8988T (cell line): ENCODE measurements around the gene TAF6L.
"Not testable (repeated sequence)": the region's sequence is repeated elsewhere in the genome, so short reads cannot be mapped to it uniquely, and the experiment has no call there.

Experiments
- DNase-seq: peaks from one replicate; pipeline ENCODE4 v3.0.0; 2011

TAF6L gene

DNA sequence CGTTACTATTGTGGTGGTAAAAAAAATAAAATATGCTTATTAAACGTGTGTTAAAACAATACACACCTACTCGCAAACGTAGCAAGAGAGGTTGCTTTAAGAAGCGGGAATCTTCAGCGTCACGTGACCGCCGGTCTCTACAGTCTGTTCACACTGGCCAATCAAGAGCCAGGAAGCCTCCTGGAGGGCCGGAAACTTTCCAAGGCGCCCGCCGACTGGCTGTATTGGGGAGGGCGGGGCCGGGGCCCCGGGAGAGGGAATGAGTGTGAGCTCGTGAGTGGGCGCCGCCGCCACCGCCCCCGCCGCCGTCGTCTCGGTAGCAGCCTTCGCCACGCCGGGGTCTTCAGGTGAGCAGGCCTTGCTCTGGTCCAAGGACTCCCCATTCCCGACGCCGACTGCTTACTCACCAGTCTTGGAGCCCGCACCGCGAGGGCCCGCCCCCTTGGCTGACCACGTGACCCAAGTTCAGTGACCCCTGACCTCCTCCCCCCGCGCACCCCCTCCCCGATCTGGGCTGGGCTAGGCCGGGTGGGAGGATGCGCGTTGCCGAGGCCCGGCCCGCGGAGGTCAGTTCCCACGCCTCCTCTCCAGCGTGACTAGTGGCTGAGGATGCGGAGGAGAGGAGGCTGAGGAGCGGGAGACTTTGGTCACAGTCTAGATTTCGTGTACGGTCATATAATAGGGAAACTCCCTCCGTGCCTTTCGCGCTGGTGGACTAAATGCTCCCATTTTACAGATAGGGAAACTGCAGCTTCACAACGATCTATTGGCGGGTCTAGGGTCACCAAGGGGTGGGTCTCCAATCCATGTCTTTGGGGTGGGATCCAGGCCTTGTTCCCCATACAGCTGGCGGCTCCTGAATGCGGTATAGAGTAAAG, at the start of gene TAF6L:
Gene TAF6L, plus strand, starts transcription at position 253 of the 878 bp plus-strand sequence. CDS start 4,388 bp downstream, outside the sequence.
- DNase-seq, result peak; percentile 88

GRCh38 chr11:62721994-62722393, 49.2 kb upstream of the TAF6L start:
- DNase-seq, result peak; percentile 53

DNA sequence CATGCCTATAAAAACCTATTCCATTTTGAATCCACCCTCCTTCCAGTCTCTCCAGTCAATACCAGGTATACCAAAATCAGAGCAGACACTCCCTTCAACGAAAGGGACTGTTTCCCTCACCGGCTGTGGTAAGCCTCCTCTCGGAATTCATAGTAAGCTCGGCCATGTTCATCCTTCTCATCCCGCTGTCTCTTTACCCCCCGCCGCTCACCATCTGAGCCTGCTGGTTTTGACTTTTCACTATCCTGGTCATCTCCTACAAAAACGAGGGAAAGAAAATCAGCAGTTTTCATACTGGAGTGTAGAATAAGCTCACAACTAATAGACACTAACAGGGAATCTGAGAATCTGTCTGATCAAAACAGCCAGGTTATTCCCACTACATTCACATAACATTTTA, 47.0 kb upstream of the TAF6L start:
- DNase-seq, result no peak

GRCh38 chr11:62725646-62726045, 45.5 kb upstream of the TAF6L start:
- DNase-seq, result no peak

DNA sequence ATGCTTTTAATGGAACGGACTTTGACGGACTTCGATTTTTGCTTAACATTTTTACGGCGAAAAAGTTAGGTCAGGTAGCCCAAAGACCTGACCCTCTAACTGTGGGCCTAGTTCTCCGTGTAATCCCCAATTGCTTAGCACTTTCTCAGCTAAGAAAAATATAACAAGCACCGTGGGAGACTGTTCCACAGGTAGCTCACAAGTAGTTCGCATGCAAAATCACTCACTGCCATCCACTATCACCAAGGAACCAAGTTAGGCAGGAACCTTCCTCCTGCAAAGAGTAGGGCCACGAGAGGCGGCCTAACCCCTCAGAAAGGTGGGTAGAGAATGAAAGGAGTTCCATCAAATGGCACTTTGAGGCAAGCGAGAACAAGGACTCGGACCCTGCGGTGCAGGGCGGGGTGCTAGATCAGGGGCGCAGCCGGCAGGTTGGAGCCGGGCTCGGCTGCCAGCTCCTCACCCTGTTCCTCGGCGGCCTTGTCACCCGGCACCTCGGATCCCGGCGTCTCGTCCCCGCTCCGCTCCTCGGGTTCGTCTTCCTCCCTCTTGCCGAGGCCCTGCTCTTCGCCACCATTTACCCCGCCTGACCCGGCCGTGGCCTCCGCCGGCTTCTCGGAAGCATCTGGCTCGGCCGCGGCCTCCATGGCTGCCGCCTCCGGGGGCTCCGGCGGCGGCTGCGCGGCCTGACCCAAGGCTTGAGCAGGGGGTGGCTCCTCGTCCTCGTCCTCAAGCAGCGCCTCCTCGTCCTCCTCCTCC, 44.9 kb upstream of the TAF6L start:
- no peak for DNase-seq

DNA sequence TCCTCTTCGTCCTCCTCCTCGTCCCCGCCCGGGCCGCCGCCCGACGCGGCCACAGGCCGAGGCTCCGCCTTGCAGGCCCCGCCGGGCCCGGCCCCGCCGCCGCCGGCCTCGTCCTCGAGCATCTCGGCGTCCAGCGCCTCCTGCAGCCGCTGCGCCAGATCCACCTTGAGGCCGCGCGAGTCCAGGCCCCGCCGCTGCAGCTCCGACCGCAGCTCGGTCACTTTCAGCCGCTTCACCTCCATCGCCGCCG, 44.4 kb upstream of the TAF6L start:
- no peak for DNase-seq

GRCh38 chr11:62727165-62727871, 43.9 kb upstream of the TAF6L start, which contains the start of gene HNRNPUL2:
TSS of gene HNRNPUL2 (minus strand) at chr11:62727457. CDS start at chr11:62727156, 301 bp downstream.
- DNase-seq, result peak; percentile 97

- peak; percentile 64 for DNase-seq
Measured at GRCh38 chr11:62727872-62728170, 43.4 kb upstream of the TAF6L start.

DNA sequence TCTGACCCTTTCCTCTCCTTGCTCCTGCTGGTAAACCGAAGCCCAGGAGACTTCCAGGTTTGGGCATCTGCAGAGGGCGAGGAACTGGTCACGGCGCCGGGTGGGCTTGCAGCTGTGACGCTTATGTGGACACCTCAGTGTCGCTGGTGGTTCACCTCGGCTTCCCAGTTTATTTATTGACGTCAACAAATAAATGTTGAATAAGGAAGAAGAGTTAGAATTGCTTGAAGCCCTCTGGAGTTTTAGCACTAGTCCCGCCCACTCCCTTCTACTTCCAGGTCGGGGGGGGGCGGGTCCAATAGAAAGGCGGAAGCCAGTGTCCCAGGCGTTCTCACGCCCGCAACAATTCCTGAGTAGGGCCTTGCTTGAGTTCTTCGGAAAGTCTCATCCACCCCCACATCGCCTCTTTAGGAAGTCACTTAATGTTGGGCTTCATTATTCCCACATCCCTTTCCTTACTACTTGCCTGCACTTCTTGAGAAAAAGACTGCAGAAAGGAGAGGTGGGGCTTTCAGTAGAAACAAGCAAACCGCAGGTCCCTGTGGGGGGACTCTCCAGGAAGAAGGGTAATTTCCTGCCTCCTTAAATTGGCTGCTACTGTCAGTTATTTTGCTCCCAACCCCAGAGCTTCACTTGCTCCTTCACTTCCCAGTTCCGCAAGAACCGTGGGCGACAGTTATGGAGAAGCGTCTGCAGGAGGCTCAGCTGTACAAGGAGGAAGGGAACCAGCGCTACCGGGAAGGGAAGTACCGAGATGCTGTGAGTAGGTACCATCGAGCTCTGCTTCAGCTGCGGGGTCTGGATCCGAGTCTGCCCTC, 42.8 kb upstream of the TAF6L start, which contains the start of gene TTC9C:
Gene TTC9C, plus strand, starts transcription at position 316 of the 818 bp plus-strand sequence. Its CDS starts 363 bp downstream, at position 679.
- peak; percentile 63 for DNase-seq

GRCh38 chr11:62730076-62730475, 41.1 kb upstream of the TAF6L start:
- DNase-seq, result not testable (repeated sequence)

GRCh38 chr11:62732830-62733229, 38.4 kb upstream of the TAF6L start:
- DNase-seq, result no peak

- DNase-seq, result no peak
Measured at GRCh38 chr11:62737196-62737595, 34.0 kb upstream of the TAF6L start.

DNA sequence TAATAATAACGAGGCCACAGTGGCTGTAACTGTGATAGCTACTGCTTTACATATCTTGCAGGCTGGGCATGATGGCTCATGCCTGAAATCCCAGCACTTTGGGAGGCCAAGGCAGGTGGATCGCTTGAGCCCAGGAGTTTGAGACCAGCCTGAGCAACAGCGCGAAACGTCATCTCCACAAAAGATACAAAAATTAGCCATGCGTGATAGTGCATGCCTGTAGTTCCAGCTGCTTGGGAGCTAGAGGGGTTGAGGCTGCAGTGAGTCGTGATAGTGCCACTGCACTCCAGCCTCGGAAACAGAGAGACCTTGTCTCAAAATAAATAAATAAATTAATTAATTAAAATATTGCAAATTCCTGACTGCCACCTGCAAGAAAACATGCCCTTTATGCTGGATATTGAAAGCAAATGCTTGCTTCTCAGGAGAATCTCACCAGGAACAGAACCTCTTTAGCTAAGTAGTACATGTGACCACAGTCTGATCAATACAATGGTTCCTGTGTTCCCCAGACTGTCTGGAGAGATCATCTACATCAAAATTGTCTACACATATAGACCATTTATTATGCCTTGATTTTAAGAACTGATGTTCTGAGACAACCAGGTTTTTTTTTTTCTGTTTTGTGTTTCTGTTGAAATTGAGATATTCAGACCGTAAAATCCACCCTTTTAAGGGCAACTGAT, 23.6 kb upstream of the TAF6L start:
- DNase-seq, result no peak

- DNase-seq, result not testable (repeated sequence)
Measured at GRCh38 chr11:62749931-62750330, 21.3 kb upstream of the TAF6L start.

DNA sequence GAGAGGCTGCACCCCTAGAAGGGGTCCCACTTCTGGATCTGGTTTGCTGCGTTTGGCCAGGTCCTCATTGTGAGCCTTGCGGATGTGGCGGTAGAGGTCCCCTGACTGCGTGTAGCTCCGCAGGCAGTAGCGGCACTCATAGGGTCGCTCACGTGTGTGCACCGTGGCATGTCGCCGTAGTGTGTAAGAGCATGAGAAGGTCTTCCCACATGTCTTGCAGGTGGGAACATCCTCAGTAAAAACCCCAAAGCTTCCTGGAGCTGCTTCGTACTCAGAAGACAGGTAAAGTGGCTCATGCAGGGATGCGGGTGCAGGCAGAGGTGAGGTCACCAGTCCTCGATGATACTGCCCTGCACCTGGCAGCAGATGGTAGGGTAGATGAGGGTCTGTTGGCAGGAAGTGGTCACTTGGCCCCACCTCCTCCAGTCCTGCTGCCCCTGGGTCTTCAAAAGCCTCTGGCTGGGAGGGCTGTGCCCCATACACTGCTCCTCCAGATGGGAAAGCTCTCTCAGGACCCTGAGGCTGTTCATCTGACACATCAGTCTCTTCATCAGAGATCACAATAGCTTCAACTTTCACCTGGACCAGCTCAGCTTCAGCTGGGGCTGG, 18.9 kb upstream of the TAF6L start:
- no peak for DNase-seq

DNA sequence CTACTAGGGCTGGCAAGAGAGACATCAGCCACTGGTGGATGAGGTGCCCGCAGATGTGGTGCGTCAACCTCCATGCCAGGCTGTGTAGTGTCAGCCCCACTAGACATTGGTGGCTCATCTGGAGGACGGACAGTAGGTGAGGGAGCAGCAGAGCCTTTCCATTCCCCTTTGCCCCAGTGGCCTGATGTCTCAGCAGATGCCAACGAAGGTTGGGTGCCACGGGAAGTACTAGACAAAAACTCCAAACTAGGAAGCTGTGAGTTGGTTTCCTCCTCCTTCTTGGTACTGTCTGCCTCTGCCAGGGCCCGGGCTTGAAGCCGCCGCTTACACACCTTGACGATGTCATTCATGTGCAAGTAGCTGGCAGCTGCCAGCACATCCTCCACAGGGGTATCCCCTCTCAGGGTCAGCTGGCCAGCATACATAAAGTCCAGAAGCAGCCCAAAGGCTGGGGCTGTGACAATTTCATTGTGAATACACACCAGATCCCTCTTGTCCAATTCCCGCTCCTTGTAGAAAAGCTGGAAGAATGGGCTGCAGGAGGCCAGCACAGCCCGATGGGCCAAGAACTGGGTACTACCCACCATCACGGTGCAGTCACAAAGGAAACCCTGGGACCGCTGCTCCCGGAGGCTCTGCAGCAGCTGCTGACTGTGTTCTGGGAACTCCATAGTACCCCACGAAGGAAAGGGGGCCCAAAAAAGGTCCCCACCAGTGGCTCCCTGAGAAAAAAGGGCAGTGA, 18.0 kb upstream of the TAF6L start:
- no peak for DNase-seq

GRCh38 chr11:62753736-62754603, 17.2 kb upstream of the TAF6L start, which contains the start of gene ZBTB3:
TSS of gene ZBTB3 (minus strand) at chr11:62754160. CDS start at chr11:62753664, 496 bp downstream.
- peak; percentile 83 for DNase-seq

- DNase-seq, result no peak
Measured at GRCh38 chr11:62755086-62755615, 16.0 kb upstream of the TAF6L start.
